Suprapubic skin (tissue), 4 donors: ENCODE results near the gene GOLGA6A.

Experiments used
- CTCF ChIP-seq, 2 donors: fragments of 200-600 bp in 1 of 2; fragments of 450-650 bp in 1 of 2; sonication (generic) in 1 of 2; IDR thresholded peaks; one replicate each; pipeline ENCODE4 v1.5.1; 2016 to 2019; ENCODE audit warnings: antibody characterized with exemption in 2 of 2, mild to moderate bottlenecking in 1 of 2, moderate library complexity in 1 of 2
- EP300 ChIP-seq: sonication (generic); formaldehyde crosslinking; IDR thresholded peaks from one replicate; pipeline ENCODE4 v1.6.1; 2017; ENCODE audit warnings: antibody characterized with exemption
- POLR2AphosphoS5 ChIP-seq, 3 donors: sonication (generic); formaldehyde crosslinking; IDR thresholded peaks; one replicate each; pipeline ENCODE4 v1.6.1; 2017; ENCODE audit warnings: antibody characterized with exemption in 3 of 3

DNA sequence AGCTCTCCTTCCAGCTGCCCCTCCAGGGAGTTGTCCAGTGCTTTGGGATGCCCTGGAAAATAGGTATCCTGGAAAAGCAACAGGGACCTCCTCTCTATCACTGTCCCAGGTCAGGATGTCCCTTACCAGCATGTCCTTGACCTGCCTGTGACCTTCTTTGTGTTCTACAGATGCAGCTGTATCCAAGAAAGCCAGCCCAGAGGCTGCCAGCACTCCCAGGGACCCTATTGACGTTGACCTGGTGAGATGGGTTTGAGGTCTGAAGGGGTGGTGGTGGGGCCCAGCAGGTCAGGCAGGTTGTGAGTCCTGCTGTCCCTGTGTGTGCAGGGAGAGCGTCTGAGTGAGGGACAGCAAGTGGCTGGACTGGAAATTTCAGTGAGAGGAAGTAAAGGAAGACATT is 57.7 kb downstream of the GOLGA6A start:
- no peak for TF ChIP-seq EP300
- no peak for TF ChIP-seq CTCF (IDR thresholded peaks at IDR 0.05)
- no peak for TF ChIP-seq POLR2AphosphoS5 (IDR thresholded peaks at IDR 0.05)
